DOHH2 (cell line): ENCODE data around the gene DNAJA3.

Experiments
- EZH2phosphoT487 ChIP-seq: fragments of 200-600 bp; sonication (generic); IDR thresholded peaks from 2 replicates; pipeline ENCODE4 v1.6.1; 2017; ENCODE audit warnings: borderline replicate concordance, mild to moderate bottlenecking, antibody characterized with exemption, low read length, moderate library complexity, mixed read lengths
- TF ChIP-seq, protein P1 (sequence below): fragments of 200-600 bp; sonication (generic); IDR thresholded peaks from one replicate; pipeline ENCODE4 v1.5.1; 2014; ENCODE audit warnings: antibody characterized with exemption, mild to moderate bottlenecking, low read depth, low read length; ENCODE audit not compliant: poor library complexity, severe bottlenecking

DNA sequence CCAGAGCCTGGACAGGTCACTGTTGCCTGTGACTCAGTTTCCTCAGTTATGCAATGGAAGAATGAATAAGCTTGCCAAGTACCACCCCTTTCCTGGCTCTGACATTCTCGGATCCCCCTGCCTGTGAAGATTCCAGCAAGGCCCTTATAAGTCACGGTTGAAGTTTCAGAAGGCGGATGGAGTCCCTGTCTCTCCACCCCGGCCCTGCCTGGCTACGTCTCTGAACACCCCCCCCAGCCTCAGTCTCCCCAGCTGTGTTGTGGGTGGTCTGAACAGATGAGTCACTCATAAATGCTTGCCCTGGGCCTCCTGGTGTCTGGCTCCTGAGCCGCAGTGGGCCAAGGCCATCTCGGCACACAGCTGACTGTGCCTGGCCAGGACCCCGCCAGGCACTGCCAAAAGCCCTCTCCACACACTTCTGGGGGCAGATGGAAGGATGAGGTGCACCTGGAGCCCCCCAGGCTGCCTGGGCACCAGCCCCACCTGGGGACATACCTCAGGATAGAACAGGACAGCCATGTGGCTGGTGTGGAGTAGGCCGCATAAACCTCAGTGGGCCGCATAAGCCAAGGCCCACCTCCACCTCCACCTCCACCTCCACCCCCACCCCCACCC is 38.6 kb upstream of the DNAJA3 start:
- TF ChIP-seq, protein P1, sequence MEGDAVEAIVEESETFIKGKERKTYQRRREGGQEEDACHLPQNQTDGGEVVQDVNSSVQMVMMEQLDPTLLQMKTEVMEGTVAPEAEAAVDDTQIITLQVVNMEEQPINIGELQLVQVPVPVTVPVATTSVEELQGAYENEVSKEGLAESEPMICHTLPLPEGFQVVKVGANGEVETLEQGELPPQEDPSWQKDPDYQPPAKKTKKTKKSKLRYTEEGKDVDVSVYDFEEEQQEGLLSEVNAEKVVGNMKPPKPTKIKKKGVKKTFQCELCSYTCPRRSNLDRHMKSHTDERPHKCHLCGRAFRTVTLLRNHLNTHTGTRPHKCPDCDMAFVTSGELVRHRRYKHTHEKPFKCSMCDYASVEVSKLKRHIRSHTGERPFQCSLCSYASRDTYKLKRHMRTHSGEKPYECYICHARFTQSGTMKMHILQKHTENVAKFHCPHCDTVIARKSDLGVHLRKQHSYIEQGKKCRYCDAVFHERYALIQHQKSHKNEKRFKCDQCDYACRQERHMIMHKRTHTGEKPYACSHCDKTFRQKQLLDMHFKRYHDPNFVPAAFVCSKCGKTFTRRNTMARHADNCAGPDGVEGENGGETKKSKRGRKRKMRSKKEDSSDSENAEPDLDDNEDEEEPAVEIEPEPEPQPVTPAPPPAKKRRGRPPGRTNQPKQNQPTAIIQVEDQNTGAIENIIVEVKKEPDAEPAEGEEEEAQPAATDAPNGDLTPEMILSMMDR: no peak
- TF ChIP-seq EZH2phosphoT487: no peak
